ENCODE results near the gene SLC24A2.
"Not testable (repeated sequence)": the region's sequence is repeated elsewhere in the genome, so short reads cannot be mapped to it uniquely, and the experiment has no call there.

SLC24A2 gene

GRCh38 chr9:19788614-19789271, at the start of gene SLC24A2:
TSS of gene SLC24A2 (minus strand) at chr9:19789037.
- DNase-seq (ENCODE audit: low spot score), result no peak

GRCh38 chr9:19833331-19833730, 44.5 kb upstream of the SLC24A2 start:
- not testable (repeated sequence) for DNase-seq (ENCODE audit: low spot score)

GRCh38 chr9:19830796-19831195, 42.0 kb upstream of the SLC24A2 start:
- no peak for DNase-seq (ENCODE audit: low spot score)

- DNase-seq (ENCODE audit: low spot score), result no peak
Observed at GRCh38 chr9:19828576-19829109, 39.8 kb upstream of the SLC24A2 start.

- DNase-seq (ENCODE audit: low spot score), result no peak
Observed at GRCh38 chr9:19816769-19817168, 27.9 kb upstream of the SLC24A2 start.

- no peak for DNase-seq (ENCODE audit: low spot score)
Observed at GRCh38 chr9:19812194-19812593, 23.4 kb upstream of the SLC24A2 start.

- no peak for DNase-seq (ENCODE audit: low spot score)
Observed at GRCh38 chr9:19809422-19810269, 20.8 kb upstream of the SLC24A2 start.

GRCh38 chr9:19807182-19807892, 18.5 kb upstream of the SLC24A2 start:
- no peak for DNase-seq (ENCODE audit: low spot score)

- no peak for DNase-seq (ENCODE audit: low spot score)
Observed at GRCh38 chr9:19804431-19804830, 15.6 kb upstream of the SLC24A2 start.

GRCh38 chr9:19800884-19801283, 12.0 kb upstream of the SLC24A2 start:
- DNase-seq (ENCODE audit: low spot score), result no peak

- no peak for DNase-seq (ENCODE audit: low spot score)
Observed at GRCh38 chr9:19799784-19800183, 10.9 kb upstream of the SLC24A2 start.

- DNase-seq (ENCODE audit: low spot score), result no peak
Observed at GRCh38 chr9:19788152-19788551, 685 bp downstream of the SLC24A2 start.

GRCh38 chr9:19787672-19788071, 1.2 kb downstream of the SLC24A2 start:
- DNase-seq (ENCODE audit: low spot score), result no peak

- no peak for DNase-seq (ENCODE audit: low spot score)
Observed at GRCh38 chr9:19785230-19785629, 3.6 kb downstream of the SLC24A2 start.

GRCh38 chr9:19784136-19784535, 4.7 kb downstream of the SLC24A2 start:
- DNase-seq (ENCODE audit: low spot score), result no peak

- DNase-seq (ENCODE audit: low spot score), result no peak
Observed at GRCh38 chr9:19783500-19783899, 5.3 kb downstream of the SLC24A2 start.

GRCh38 chr9:19782005-19782404, 6.8 kb downstream of the SLC24A2 start:
- DNase-seq (ENCODE audit: low spot score), result no peak

- no peak for DNase-seq (ENCODE audit: low spot score)
Observed at GRCh38 chr9:19781240-19781639, 7.6 kb downstream of the SLC24A2 start.

GRCh38 chr9:19771446-19771845, 17.4 kb downstream of the SLC24A2 start:
- no peak for DNase-seq (ENCODE audit: low spot score)

GRCh38 chr9:19770973-19771372, 17.9 kb downstream of the SLC24A2 start:
- DNase-seq (ENCODE audit: low spot score), result no peak

- DNase-seq (ENCODE audit: low spot score), result no peak
Observed at GRCh38 chr9:19769213-19769612, 19.6 kb downstream of the SLC24A2 start.

GRCh38 chr9:19768798-19769197, 20.0 kb downstream of the SLC24A2 start:
- no peak for DNase-seq (ENCODE audit: low spot score)

- DNase-seq (ENCODE audit: low spot score), result no peak
Observed at GRCh38 chr9:19759066-19759465, 29.8 kb downstream of the SLC24A2 start.

All from AG08396 (cell line).